Left renal cortex interstitium (tissue), 4 donors: ENCODE results near the gene KLK5. TPM values are rescaled to one million over a fixed set of nuclear protein-coding genes. Genes with fewer than 3 reads are reported as not detected.
"Not testable (repeated sequence)": the region's sequence is repeated elsewhere in the genome, so short reads cannot be mapped to it uniquely, and the experiment has no call there.

Experiments
- DNase-seq, 4 donors: peaks; one replicate each; pipeline ENCODE4 v3.0.0-alpha.2; 2013; ENCODE audit warnings: low read depth in 4 of 4, low spot score in 2 of 4, missing footprints in 1 of 4
- polyA plus RNA-seq, 4 donors: library from polyadenylated mRNA; unstranded; fragments of 120-200 nt; gene quantifications; one replicate each; pipeline ENCODE4 v1.2.1, GENCODE V29; 2013; ENCODE audit not compliant: insufficient read length in 4 of 4

KLK5 gene, protein sequence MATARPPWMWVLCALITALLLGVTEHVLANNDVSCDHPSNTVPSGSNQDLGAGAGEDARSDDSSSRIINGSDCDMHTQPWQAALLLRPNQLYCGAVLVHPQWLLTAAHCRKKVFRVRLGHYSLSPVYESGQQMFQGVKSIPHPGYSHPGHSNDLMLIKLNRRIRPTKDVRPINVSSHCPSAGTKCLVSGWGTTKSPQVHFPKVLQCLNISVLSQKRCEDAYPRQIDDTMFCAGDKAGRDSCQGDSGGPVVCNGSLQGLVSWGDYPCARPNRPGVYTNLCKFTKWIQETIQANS
- 1 to 10 TPM; 1.2 to 2.5 (median 1.5) TPM for polyA plus RNA-seq

DNA sequence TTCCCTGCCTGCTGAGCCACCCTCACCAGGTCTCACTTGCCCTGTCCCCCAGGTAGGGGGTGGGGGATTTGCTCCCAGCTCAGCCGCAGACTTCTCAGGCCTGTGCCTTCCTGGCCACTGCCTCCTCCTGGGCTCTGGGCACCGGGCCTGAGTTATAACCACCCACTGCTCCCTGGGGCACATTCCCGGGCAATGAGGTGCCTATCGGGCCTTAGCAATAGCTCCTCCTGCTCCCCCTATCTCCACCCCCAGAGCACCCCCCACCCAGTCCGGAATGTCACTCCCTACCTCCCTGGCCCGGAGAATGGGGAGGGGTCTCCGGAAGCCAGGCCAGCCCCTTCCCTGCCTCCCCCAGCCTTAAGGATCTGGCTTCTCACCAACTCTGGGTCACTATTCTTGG lies at the start of gene KLK5:
KLK5 (minus strand) TSS at position 129 of the 400 bp plus-strand sequence. CDS start 381 bp downstream, outside the sequence.
- no peak for DNase-seq

DNA sequence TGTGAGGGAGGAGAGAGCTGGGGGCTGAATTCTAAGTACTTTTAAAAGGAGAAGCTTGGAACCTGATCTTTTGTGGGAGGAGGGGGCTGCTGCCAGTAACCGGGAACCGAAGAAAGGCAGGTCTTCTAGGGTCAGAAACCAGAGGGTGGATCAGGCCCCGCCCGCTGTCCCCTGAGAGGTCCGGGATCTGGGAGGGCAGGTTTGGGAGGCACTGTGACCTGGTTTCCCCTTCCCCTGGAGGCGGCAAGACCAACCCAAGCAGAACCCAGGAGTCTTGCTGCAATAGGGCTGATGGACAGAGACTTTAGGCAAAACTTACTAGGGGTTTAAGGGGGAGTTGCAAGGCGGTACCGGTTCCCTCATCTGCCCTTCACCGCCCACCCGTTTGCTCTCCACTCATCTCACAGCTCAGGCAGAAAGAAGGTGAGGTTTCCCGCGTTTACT lies 49.3 kb upstream of the KLK5 start:
- peak in 1 of 4 donors; percentile 44 for DNase-seq

DNA sequence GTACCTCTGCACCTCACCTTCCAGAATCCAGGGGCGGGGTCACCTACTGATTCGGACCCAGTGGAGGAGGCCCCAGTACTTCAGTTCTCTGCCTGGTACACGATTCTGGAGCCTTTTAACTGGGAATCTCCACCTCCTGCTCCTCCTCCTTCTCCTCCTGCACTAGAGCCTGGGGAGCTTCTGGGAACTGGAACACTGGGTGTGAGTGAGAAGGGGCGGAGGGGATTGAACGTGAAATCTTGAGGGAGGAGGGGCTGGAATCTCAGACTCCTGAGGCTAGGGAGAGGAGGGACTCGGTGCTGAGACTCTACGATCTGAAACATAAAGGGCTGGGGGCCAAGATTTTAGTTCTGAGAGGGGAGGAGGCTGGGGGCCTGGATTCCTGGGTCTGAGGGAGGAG lies 48.7 kb upstream of the KLK5 start, which contains the start of gene KLK8:
KLK8 (minus strand) TSS at position 90 of the 400 bp plus-strand sequence. CDS start 437 bp downstream, outside the sequence.
- no peak for DNase-seq

DNA sequence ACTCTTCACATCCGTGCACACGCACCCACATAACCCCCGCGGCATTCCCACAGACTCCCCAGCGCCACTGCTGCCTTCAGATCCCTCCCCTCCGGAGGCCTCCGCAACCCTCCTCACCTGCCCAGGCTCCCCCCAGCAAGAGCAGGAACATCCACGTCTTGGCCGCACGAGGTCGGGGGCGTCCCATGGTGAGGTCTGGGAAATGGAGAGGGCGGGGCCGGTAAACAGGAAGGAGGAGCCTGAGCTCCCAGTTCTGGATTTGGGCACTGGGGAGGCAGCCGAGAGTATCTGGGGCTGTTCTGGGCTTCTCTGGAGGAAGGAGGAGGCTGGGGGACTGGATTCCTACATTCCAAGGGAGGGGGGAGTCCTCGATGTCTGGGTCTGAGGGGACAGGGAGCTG lies 48.1 kb upstream of the KLK5 start:
- no peak for DNase-seq

DNA sequence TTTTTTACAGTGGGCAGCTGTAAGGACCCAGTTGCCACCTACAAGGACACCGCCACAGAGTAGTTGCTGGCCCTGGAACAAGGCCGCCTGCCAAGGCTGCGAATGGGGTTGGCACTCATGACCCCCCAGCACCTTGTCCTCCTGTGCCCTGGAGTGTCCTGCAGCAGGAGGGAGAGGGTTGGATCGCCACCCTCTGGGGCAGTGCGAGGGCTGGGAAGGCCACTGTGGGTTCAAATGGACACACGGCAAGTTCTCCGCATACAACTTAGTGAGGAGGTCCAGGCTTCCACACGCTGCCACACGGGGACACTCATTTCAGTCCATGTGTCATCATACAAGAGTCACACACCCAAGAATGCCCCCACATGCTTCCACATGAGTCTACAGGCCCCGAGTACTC lies 47.6 kb upstream of the KLK5 start:
- no peak for DNase-seq

DNA sequence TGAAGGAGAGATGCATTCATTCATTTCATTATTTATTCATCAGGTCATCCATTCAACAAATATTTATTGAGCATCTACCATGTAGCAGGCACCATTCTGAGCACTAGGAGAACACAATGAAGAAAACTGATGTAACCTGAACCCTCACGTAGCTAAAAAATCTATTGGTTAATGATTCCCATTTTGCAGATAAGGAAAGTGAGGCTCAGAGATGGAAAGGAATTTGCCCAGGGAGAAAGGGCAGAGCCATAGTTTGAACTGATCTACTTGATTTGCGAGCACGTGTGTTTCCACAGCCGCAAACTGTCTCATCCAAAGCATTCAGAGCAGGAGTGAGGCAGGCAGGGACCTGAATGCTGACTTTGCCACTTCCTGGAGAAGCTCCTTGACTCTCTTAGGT lies 45.8 kb upstream of the KLK5 start:
- DNase-seq = no peak

DNA sequence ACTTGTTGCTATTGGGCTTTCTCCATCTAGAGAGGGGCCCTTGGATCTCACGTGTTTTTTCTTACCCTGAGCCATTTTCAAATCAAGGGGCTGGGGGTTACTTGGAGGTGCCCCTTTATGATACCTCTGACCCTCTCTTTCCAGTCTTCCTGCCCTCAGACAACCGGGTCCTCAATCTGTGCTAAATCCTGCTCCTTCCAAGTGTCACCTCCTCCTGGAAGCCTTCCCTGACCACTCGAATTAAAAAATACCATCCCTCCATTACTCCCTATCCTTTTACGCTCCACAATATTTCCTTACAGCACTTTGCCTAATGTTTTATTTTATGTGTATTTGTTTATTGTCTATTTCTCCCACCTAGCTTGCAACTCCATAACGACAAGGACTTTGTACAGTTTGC lies 45.2 kb upstream of the KLK5 start:
- no peak for DNase-seq

DNA sequence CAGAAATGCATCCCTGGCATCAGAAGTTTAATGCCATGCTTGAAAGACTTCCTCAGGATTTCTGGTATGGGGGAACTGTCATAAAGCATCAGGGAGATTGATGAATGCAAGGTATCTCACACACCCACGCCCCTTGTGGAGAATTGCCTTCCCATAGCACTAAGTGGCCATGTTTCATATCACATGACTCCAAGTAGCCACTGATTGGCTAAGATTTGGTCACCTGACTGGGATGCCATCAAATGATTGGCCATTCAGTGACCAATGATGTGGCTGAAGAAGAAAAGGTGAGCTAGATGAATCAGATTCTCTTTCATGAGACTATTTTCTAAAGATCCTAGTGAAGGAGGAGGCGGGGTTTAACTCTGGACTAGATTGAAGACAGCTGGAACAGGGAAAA lies 41.3 kb upstream of the KLK5 start:
- no peak for DNase-seq

DNA sequence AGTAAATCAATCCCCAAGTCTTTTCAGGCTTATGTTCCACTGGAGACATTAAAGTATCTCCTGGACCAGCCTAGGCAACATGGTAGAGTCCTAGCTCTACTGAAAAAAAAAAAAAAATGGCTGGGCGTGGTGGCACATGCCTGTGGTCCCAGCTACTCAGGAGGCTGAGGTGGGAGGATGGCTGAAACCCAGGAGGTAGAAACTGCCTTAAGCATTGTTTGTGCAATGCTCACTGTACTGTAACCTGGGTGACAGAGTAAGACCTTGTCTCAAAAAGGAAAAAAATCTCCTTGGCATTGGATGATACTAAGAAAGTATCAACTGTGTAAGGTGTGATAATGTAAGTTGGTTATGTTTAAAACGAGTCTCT lies 39.8 kb upstream of the KLK5 start:
- no peak for DNase-seq

DNA sequence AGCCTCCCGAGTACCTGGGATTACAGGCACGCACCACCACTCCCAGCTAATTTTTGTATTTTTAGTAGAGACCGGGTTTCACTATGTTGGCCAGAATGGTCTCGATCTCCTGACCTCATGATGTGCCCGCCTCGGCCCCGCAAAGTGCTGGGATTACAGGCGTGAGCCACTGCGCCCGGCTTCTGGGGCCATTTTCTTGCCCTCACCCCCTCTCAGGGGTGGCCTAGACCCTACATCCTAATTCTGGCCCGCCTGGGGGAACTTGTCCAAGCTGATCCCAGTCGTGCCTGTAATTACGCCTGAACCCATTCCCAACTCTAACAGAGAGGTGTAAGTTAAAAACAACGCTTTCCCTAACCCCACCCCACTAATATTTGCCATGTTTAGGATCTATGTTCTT lies 31.6 kb upstream of the KLK5 start:
- DNase-seq = not testable (repeated sequence)

DNA sequence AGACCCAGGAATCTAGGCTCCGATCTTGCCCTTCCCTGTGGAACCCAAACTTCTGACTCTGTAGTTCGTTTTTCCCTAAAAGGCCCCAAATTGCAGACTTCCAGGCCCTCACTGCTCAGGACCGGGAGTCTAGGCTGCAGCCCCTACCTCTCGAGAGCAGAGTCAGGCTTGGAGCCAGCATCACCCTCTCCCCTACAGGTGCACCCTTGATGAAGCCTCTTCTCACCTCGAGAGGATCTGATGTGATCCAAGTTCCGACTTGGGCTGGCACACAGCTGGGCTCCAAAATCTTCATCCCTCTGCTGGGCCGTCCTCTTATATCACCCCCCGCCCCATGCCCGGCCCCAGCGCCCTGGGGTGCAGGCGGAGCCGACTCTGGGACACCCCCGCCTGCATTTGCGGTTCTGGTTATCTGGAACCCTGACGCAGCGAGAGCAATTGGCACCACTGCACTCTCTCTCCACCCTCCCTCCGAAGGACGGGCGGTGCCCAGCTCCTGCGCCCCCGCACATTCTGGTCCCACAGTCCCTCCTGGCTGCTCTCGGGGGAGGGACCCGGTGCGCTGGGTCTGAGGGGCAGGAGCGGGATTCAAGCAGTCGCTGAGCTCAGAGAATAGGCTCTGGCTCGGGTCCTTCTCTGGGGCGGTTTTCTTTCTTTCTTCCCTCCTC lies 30.9 kb upstream of the KLK5 start, which contains the start of gene KLK7:
KLK7 (minus strand) TSS at position 293 of the 668 bp plus-strand sequence. CDS start 1,518 bp downstream, outside the sequence.
- no peak for DNase-seq

DNA sequence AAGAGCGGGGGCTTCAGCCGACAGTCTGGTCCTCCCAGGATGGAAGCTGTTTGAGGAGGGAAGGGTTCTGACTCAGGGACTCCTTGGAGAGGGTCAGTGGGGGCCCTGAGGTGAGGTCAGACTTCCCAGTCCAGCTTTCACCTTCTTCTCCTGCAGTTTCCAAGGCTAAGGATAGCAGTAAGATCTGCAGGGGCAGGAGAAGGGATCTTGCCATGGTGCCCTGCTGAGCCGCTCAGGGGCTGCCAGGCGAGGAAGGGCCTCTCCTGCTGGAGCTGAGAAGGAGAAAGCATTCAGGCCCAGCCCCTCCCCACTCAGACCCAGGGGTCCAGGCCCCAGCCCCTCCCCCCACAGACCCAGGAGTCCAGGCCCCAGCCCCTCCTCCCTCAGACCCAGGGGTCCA lies 29.3 kb upstream of the KLK5 start:
- DNase-seq = no peak

DNA sequence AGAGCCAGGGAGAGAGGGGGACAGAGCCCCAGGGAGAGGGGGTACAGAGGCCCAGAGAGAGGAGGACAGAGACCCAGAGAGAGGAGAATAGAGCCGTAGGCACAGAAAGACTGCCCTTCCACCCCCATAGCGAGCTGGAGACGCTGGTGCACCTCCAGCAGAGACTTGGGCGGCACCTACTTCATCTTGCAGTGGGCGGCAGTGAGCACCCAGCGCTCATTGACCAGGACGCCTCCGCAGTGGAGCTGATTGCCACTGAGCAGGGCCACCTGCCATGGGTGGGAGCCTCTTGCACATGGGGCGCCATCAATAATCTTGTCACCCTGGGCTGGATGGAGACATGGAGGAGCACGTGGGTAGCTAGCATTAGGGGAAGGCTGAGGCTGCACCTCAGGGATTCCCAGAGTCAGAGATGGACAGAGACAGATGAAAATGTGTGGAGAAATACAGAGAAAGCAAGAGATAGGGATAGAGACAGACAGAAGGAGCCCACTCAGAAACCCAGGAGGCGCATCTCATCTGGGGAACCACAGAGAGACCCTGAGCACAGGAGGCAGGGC lies 28.8 kb upstream of the KLK5 start:
- no peak for DNase-seq

DNA sequence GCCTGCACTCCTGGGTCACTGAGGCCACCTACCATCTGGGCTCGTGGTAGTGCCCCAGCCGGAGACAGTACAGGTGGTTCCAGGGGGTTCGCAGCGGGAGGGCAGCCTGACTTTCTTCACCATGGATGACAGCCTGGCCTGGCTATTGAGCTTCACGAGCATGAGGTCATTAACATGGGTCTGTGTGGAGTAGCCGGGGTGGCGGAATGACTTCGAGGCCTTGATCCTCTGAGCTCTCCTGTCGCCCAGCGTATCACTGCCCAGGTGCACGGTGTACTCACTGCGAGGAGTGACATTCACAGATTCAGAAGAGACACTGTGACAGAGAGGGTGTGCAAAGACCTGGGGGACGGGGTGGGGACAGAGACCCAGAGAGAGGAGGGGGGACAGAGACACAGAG lies 27.4 kb upstream of the KLK5 start:
- no peak for DNase-seq

DNA sequence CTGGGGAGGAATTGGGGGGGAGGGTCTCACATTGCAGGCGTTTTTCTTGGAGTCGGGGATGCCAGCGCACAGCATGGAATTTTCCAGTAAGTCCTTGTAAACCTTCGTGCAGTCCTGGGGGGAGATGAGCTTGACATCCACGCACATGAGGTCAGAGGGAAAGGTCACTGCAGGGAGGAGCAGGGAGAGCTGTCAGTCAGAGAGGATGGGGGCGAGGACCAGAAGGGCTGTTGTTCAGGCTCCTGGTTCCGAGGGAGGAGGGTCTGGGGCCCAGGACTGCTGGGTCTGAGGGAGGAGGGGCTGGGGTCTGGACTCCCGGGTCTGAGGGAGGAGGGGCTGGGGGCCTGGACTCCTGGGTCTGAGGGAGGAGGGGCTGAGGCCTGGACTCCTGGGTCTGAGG lies 26.9 kb upstream of the KLK5 start:
- DNase-seq = no peak

DNA sequence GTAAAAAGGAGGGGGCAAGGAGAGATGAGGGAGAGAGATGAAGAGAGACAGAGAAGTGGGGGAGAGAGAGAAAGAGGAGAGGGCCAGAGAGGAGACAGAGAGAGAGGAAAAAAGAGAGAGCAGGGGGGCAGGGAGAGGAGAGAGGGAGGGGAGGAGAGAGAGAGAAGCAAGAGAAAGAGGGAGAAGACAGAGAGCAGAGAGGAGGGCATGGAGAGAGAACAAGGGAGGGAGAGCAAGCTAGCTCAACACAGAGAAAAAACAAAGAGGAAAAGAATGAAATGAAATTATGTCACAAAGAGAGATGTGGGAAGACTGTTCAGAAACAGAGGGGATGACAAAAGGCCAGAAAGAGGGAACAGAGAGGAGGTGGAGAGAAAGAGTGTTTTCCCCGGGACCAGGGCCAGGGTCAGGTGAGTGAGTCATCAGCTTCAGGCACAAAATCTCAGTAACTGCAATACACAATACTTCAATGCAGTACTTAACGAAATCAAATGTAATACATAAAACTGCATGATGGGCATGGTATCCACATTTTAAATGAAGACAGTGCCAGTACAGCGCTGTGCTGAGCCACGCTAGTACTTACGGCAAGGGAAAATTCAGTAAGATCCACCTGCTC lies 26.0 kb upstream of the KLK5 start:
- DNase-seq = no peak

DNA sequence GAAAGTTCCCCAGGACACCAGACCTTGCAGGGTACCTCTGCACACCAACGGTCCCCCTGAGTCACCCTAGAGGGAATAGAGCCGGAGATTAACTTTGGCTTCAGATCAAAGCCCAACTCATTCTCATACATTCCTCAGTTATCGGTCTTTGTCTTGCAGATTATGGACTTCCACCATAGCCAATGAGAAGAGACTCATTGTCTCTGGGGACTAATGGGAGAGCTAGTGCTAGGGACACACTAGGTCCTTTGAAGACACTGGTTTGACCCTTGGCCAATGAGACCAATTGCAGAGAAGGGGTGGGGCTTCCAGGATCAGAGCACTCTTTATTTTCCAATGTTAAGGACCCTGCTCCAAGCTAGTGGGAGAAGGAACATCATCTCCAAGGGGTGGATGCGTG lies 24.8 kb upstream of the KLK5 start:
- no peak for DNase-seq

DNA sequence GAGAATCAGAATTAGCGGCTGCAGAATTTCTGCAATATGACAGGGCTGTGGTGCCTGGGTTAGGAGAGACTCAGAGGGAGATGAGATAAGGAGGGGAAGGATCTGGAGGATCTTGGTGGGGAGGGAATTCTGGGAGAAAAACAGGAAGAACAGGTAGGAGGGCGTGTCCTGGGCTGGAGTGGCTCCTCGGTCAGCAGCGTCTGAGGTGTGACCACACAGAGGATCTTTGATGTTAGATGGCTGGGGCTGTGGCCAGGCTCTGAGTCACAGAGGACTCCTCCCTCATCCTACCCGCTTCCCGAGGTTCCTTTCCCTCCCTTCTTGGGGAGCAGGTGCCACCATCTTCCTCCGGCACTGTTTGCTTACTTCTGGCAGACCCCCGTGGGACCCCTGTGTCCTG lies 22.9 kb upstream of the KLK5 start:
- no peak for DNase-seq

DNA sequence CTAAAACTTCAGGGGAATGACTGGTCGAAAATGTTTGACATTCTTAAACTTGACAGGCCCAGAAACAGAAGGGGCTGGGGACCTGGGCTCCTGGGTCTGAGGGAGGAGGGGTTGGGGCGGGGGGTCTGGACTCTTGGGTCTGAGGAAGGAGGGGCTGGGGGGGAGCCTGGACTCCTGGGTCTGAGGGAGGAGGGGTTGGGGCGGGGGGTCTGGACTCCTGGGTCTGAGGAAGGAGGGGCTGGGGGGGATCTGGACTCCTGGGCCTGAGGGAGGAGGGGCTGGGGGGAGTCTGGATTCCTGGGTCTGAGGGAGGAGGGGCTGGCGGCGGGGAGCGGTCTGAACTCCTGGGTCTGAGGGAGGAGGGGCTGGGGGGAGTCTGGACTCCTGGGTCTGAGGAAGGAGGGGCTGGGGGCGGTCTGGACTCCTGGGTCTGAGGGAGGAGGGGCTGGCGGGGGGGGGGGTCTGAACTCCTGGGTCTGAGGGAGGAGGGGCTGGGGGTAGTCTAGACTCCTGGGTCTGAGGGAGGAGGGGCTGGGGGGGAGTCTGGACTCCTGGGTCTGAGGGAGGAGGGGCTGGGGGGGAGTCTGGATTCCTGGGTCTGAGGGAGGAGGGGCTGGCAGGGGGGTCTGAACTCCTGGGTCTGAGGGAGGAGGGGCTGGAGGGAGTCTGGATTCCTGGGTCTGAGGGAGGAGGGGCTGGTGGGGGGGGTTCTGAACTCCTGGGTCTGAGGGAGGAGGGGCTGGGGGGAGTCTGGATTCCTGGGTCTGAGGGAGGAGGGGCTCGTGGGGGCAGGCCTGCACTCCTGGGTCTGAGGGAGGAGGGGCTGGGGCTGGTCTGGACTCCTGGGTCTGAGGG lies 22.1 kb upstream of the KLK5 start:
- DNase-seq = no peak

DNA sequence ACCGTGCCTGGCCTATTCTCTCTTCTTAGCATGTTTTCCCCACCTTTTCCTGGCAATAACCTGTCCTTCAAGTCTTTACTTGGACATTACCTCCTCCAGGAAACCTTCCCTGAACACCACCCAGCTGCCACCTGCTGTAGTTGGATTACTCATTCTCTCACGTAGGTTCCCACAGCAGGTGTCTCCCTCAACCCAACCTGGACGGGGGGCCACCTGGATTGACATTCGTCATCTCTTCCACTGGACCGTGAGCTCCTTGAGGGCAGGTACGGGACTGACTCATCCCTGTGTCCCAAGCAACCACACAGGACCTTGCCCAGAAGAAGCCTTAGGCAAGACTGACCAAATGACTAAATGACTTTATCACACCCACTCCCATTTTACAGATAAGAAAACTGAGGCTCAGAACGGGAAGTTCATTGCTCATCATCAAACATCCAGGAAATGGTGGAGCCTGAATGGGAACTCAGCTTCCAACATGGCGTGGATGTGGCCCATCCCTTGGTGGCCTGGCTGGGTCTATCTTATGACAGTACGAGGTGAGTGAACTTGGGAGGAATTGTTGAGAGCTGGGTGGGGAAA lies 20.0 kb upstream of the KLK5 start:
- DNase-seq = no peak
